SU-DHL-6 (cell line): ENCODE data around the gene ATP6V1G2.

ENCODE experiments used
- H2AFZ ChIP-seq: fragments of 200-600 bp; sonication (generic); 2 replicates; pipeline ENCODE4 v1.6.1; 2014; ENCODE audit warnings: low read depth, mild to moderate bottlenecking, moderate library complexity, mixed read lengths, antibody characterized with exemption, low read length; ENCODE audit not compliant: severe bottlenecking
- H3F3A ChIP-seq: fragments of 200-600 bp; shearing (Covaris generic); 2 replicates; pipeline ENCODE4 v1.6.0; 2016; ENCODE audit warnings: antibody characterized with exemption, mild to moderate bottlenecking; ENCODE audit not compliant: insufficient read depth
- H3K27ac ChIP-seq: fragments of 200-600 bp; sonication (generic); 2 replicates; pipeline ENCODE4 v1.5.1; 2016; ENCODE audit warnings: low read depth, mild to moderate bottlenecking, low read length, moderate library complexity, mixed read lengths
- H3K27me3 ChIP-seq: fragments of 200-600 bp; sonication (generic), shearing (Covaris generic); 2 replicates; pipeline ENCODE4 v1.6.0; 2014; ENCODE audit warnings: mild to moderate bottlenecking, low read length
- H3K36me3 ChIP-seq: fragments of 200-600 bp; sonication (generic); 2 replicates; pipeline ENCODE4 v1.6.1; 2014; ENCODE audit warnings: mild to moderate bottlenecking, low read length, mixed read lengths
- H3K4me2 ChIP-seq: fragments of 300-600, 200-600 bp; shearing (Covaris generic), sonication (generic); 2 replicates; pipeline ENCODE4 v1.6.0; 2014; ENCODE audit warnings: low read length, low read depth, mild to moderate bottlenecking; ENCODE audit not compliant: poor library complexity, severe bottlenecking
- H3K4me3 ChIP-seq: fragments of 200-600 bp; sonication (generic); 2 replicates; pipeline ENCODE4 v1.5.1; 2014; ENCODE audit warnings: antibody characterized with exemption, low read length, mild to moderate bottlenecking, mixed read lengths; ENCODE audit not compliant: insufficient read depth, poor library complexity, severe bottlenecking
- H3K79me2 ChIP-seq: fragments of 200-600 bp; sonication (generic); 2 replicates; pipeline ENCODE4 v1.6.1; 2014; ENCODE audit warnings: mild to moderate bottlenecking, low read length, moderate library complexity; ENCODE audit not compliant: insufficient read depth
- H3K9ac ChIP-seq: fragments of 200-600 bp; sonication (generic); 2 replicates; pipeline ENCODE4 v1.7.0; 2014; ENCODE audit warnings: mild to moderate bottlenecking, low read length
- H3K9me2 ChIP-seq: fragments of 200-600 bp; sonication (generic); replicated peaks from 2 replicates; pipeline ENCODE4 v1.6.1; 2014; ENCODE audit warnings: low read length; ENCODE audit not compliant: insufficient read depth
- H3K9me3 ChIP-seq: fragments of 200-600 bp; sonication (generic); 2 replicates; pipeline ENCODE4 v1.6.1; 2014; ENCODE audit warnings: low read length, mixed read lengths; ENCODE audit not compliant: insufficient read depth
- H4K20me1 ChIP-seq: fragments of 200-600 bp; sonication (generic); 2 replicates; pipeline ENCODE4 v1.6.1; 2014; ENCODE audit warnings: low read depth, mild to moderate bottlenecking, antibody characterized with exemption, low read length, moderate library complexity, mixed read lengths
- CTCF ChIP-seq: fragments of 200-600 bp; sonication (generic); IDR thresholded peaks from one replicate; pipeline ENCODE4 v1.5.1; 2017; ENCODE audit warnings: antibody characterized with exemption, mild to moderate bottlenecking, low read length, moderate library complexity; ENCODE audit not compliant: insufficient read depth, poor library complexity, severe bottlenecking
- EZH2phosphoT487 ChIP-seq: fragments of 200-600 bp; sonication (generic), shearing (Covaris generic); conservative IDR thresholded peaks from 2 replicates; pipeline ENCODE4 v1.6.1; 2018; ENCODE audit warnings: mild to moderate bottlenecking, antibody characterized with exemption, low read length, moderate library complexity, mixed read lengths

ATP6V1G2 gene

DNA sequence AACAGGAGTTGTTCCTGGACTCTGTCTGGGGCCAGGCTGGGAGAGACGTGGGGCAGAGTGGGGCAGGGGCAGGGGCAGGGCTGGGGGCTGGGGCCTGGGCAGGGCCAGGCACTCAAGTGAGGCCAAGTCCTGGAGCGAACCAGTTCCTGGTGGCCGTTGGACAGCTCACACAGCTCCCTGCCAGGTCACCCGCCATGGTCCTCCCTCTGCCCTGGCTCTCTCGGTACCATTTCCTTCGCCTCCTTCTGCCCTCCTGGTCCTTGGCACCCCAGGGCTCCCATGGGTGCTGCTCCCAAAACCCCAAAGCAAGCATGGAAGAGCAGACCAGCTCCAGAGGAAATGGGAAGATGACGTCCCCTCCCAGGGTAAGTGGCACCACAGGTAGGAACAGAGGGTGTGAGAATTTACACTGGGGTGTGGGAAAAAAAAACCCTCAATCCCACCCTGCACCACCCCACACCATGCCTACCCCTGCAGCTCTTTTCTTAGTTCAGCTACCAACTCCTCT lies 17.5 kb downstream of the ATP6V1G2 start, which contains the start of gene MCCD1:
MCCD1 (plus strand) TSS at position 142 of the 508 bp plus-strand sequence; CDS start at position 195, 53 bp downstream.
- H3F3A ChIP-seq, result peaks cover 55% of the 10 kb centered on the region
- H3K36me3 ChIP-seq, result peaks cover 29% of the 10 kb centered on the region
- no peak within 1 kb of the TSS for H3K4me2 ChIP-seq
- no peaks in the 10 kb centered on the region for H3K9me2 ChIP-seq
- no peaks in the 10 kb centered on the region for H3K27me3 ChIP-seq
- H3K27ac ChIP-seq, result no peak within 1 kb of the TSS
- peaks cover 25% of the 10 kb centered on the region; the same call in 1 of the 2 replicates for H4K20me1 ChIP-seq
- no peak within 1 kb of the TSS for H3K9ac ChIP-seq
- TF ChIP-seq EZH2phosphoT487 (no peak), CTCF (no peak)
- no peak within 1 kb of the TSS for H3K4me3 ChIP-seq
- H3K9me3 ChIP-seq, result no peaks in the 10 kb centered on the region
- H3K79me2 ChIP-seq, result peaks cover 7% of the 10 kb centered on the region; the same call in 1 of the 2 replicates
- H2AFZ ChIP-seq, result no peak within 1 kb of the TSS

DNA sequence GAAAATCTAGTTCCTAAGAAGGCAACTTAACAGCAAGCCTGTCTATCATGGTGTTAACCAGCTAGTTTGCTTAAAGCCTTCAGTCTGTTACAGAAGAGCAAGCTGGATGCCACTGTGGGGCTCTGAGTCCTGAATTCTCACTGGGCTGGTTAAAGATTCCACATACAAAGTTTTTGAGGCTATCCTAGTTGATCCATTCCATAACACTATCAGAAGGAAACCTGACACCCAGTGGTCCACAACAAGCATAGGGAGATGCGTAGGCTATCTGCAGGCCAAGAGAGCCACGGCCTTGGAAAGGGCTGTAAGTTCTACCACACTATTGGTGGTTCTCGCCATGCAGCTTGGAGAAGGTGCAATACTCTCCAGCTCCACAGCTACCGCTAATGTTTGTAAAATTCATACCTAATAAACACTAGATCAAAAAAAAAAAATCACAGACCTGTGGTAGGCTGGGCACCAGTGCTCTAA lies 18.1 kb downstream of the ATP6V1G2 start:
- peaks cover 24% of the 10 kb centered on the region for H3K36me3 ChIP-seq
- H2AFZ ChIP-seq, result no peak overlapping the region
- H3K4me2 ChIP-seq, result no peak overlapping the region
- H3K79me2 ChIP-seq, result peaks cover 4% of the 10 kb centered on the region; the same call in 1 of the 2 replicates
- H3K27me3 ChIP-seq, result no peaks in the 10 kb centered on the region
- H3K4me3 ChIP-seq, result no peak overlapping the region
- no peak overlapping the region for H3K27ac ChIP-seq
- peaks cover 49% of the 10 kb centered on the region for H3F3A ChIP-seq
- H3K9ac ChIP-seq, result no peak overlapping the region
- H3K9me3 ChIP-seq, result no peaks in the 10 kb centered on the region
- H3K9me2 ChIP-seq, result no peaks in the 10 kb centered on the region
- TF ChIP-seq CTCF, result no peak
- no peak for TF ChIP-seq EZH2phosphoT487
- H4K20me1 ChIP-seq, result peaks cover 20% of the 10 kb centered on the region; the same call in 1 of the 2 replicates

DNA sequence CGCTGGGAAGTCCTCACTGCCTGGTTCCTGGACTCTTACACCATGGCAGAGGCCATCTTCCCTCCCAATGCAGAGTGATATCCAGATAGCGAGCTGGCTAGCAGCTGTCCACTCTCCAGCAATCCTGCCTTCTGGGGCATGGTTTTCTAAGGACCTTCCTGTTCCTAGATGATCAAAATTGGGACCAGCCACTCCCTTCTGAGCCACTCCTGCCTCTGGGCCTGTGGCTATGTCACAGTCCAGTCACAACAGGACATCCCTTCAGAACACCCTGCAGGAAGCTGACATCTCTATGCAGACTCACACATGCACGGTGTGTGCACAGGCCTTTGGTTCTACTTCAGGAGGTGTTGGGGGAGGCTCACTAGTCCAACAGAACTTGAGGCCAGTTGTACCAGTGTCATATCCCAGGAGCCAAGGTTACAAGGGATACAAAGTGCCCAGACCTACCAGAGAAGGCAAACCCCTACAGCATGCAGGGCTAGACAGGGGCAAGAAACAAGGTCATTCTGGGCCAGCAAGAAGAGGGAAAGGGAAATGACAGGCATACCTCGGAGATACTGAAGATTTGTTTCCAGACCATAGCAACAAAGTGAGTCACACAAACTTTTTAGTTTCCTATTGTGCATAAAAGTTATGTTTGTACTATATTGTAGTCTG lies 20.3 kb downstream of the ATP6V1G2 start:
- H3K9ac ChIP-seq, result no peak overlapping the region

GRCh38 chr6:31525553-31525931 lies 20.9 kb downstream of the ATP6V1G2 start:
- Histone ChIP-seq H3K27me3 (no peaks in the 10 kb centered on the region), H2AFZ (no peak overlapping the region), H3K36me3 (peaks cover under 1% of the 10 kb centered on the region), H3K9me3 (no peaks in the 10 kb centered on the region), H3K27ac (no peak overlapping the region), H3K79me2 (no peaks in the 10 kb centered on the region), H3K9me2 (no peaks in the 10 kb centered on the region), H3K4me2 (no peak overlapping the region), H3F3A (peaks cover 24% of the 10 kb centered on the region), H3K9ac (no peak overlapping the region), H3K4me3 (no peak overlapping the region), H4K20me1 (no peaks in the 10 kb centered on the region; the same call in 1 of the 2 replicates)
- TF ChIP-seq EZH2phosphoT487 (no peak), CTCF (no peak)

More for the DNA sequence above, 20.3 kb downstream of the ATP6V1G2 start:
- Histone ChIP-seq H3K9me3 (no peaks in the 10 kb centered on the region), H4K20me1 (peaks cover 4% of the 10 kb centered on the region; the same call in 1 of the 2 replicates), H3F3A (peaks cover 28% of the 10 kb centered on the region), H3K79me2 (no peaks in the 10 kb centered on the region), H3K4me2 (no peak overlapping the region), H3K9me2 (no peaks in the 10 kb centered on the region), H3K4me3 (no peak overlapping the region), H3K36me3 (peaks cover 4% of the 10 kb centered on the region), H3K27me3 (no peaks in the 10 kb centered on the region), H2AFZ (no peak overlapping the region), H3K27ac (no peak overlapping the region)
- no peak for TF ChIP-seq EZH2phosphoT487
